A549 (cell line): ENCODE data around the gene DCAF5. TPM values are rescaled to one million over a fixed set of nuclear protein-coding genes. Genes with fewer than 3 reads are reported as not detected.

Experiments
- ATAC-seq, 2 experiments: fragments of 200-7000 bp in 1 of 2; fragments of >200 bp in 1 of 2; cut with Nextera tagmentation in 1 of 2; cut with Tn5 transposase in 1 of 2; 3 replicates each; pipeline versions ENCODE4 v1.8.0 to v1.9.1; 2018 to 2020; ENCODE audit warnings: mild to moderate bottlenecking in 1 of 2, moderate library complexity in 1 of 2
- CTCF ChIA-PET: fragments of 300-600 bp; sonication (Branson Sonifier 250); formaldehyde crosslinking; extraction: SDS; loops from one replicate; lab custom pipeline; 2021; ENCODE audit warnings: antibody characterized with exemption, inconsistent platforms; lab: Yijun Ruan, JAX
- POLR2A ChIA-PET: fragments of 350-600 bp; formaldehyde crosslinking; extraction: SDS; loops from one replicate; lab custom pipeline; 2021; ENCODE audit warnings: antibody characterized with exemption, inconsistent platforms; lab: Yijun Ruan, JAX
- DNase-seq, 2 experiments: peaks; one replicate each; pipeline versions ENCODE4 v3.0.0 to v3.0.0-alpha.2; 2011 to 2016; ENCODE audit warnings: low read depth in 1 of 2, low spot score in 1 of 2
- FAIRE-seq: peaks from 2 replicates; lab custom pipeline; 2011; peaks lifted over from hg19 to GRCh38; lab: Jason Lieb, UNC
- H3K27ac ChIP-seq, 2 experiments: fragments of >200 bp; sonication (Bioruptor Twin); formaldehyde crosslinking; 3 replicates each; pipeline ENCODE4 v1.5.1; 2016 to 2017
- H3K4me1 ChIP-seq: fragments of >200 bp; sonication (Bioruptor Twin); formaldehyde crosslinking; 3 replicates; pipeline ENCODE4 v1.6.1; 2016
- H3K4me2 ChIP-seq: fragments of >200 bp; sonication (Bioruptor Twin); formaldehyde crosslinking; 3 replicates; pipeline ENCODE4 v1.6.1; 2016
- H3K4me3 ChIP-seq: fragments of >200 bp; sonication (Bioruptor Twin); formaldehyde crosslinking; 3 replicates; pipeline ENCODE4 v1.5.1; 2016
- H3K9me3 ChIP-seq: fragments of >200 bp; sonication (Bioruptor Twin); formaldehyde crosslinking; 3 replicates; pipeline ENCODE4 v1.6.1; 2016
- CEBPB ChIP-seq, 2 experiments: fragments of >200 bp in 1 of 2; sonication (Bioruptor Twin) in 1 of 2; formaldehyde crosslinking in 1 of 2; IDR thresholded peaks; 2 replicates each; pipeline ENCODE4 v1.6.1; 2012 to 2016
- FOSL2 ChIP-seq, 2 experiments: fragments of 450-650 bp in 1 of 2; fragments of >200 bp in 1 of 2; sonication (Bioruptor Twin) in 1 of 2; formaldehyde crosslinking; IDR thresholded peaks; 2 replicates each; pipeline versions ENCODE4 v1.5.0 to v1.6.1; 2016 to 2020; ENCODE audit warnings: mild to moderate bottlenecking in 1 of 2, moderate library complexity in 1 of 2
- HEYL ChIP-seq: fragments of 250-450 bp; sonication (Bioruptor Pico); IDR thresholded peaks from 2 replicates; pipeline ENCODE4 v1.8.0; 2021; ENCODE audit warnings: mild to moderate bottlenecking, moderate library complexity
- RAD21 ChIP-seq, 2 experiments: fragments of >200 bp in 1 of 2; sonication (Bioruptor Twin) in 1 of 2; formaldehyde crosslinking in 1 of 2; IDR thresholded peaks in 1 of 2; conservative IDR thresholded peaks in 1 of 2; 2 replicates in 1 of 2; 3 replicates in 1 of 2; pipeline ENCODE4 v1.6.1; 2012 to 2018; ENCODE audit warnings: inconsistent platforms in 1 of 2
- SMC3 ChIP-seq: fragments of >200 bp; sonication (Bioruptor Twin); formaldehyde crosslinking; IDR thresholded peaks from 3 replicates; pipeline ENCODE4 v1.6.1; 2018; ENCODE audit warnings: inconsistent platforms
- TP53 ChIP-seq: fragments of 250-450 bp; sonication (Bioruptor Pico); IDR thresholded peaks from 2 replicates; pipeline ENCODE4 v1.5.0; 2021; ENCODE audit warnings: mild to moderate bottlenecking, moderate library complexity
- WGBS: methylation state at CpG from one replicate; pipeline ENCODE4 v1.1.6; 2017; ENCODE audit errors: missing lambda C conversion rate; 5-methylcytosine and 5-hydroxymethylcytosine counted together
- polyA plus RNA-seq, 4 experiments: library from polyadenylated mRNA; depleted of rRNA in 3 of 4; stranded (reverse); fragments of >200 nt; fragmentation: RNase III in 1 of 4; extraction: RNeasy Plus Mini Kit Qiagen cat#74134 plus additional on column Dnase treatment in 1 of 4; gene quantifications; 2 replicates in 3 of 4; 3 replicates in 1 of 4; pipeline ENCODE4 v1.2.3, GENCODE V29; 2011 to 2017
- TF ChIP-seq, protein P1 (sequence below): fragments of >200 bp; sonication (Bioruptor Twin); formaldehyde crosslinking; IDR thresholded peaks from 3 replicates; pipeline ENCODE4 v1.5.1; 2016
- TF ChIP-seq, protein P2 (sequence below): fragments of 200-600 bp; sonication (generic); IDR thresholded peaks from 2 replicates; pipeline ENCODE4 v1.6.1; 2016; ENCODE audit warnings: antibody characterized with exemption, mild to moderate bottlenecking, moderate library complexity

Gene DCAF5
- polyA plus RNA-seq, 2 of the 4 experiments (the other 2 are of a cell fraction) = 14.3 to 23.7 TPM

DNA sequence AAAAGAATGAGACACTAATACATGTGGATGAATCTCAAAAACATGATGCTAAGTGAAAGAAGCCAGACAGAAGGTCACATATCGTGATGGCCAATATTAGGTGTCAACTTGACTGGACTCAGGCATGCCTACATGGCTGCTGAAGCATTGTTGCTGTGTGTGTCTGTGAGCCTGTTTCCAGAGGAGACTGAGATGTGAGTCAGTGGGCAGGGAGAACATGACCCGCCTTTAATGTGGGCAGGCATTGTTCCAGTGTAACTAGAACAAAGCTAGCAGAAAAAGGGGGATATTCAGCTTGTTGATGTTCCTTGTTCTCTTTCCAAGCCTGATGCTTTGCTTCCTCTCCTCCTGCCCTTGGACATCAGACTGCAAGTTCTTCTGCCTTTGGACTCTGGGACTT is 47.6 kb downstream of the DCAF5 start:
- DNase-seq (no peak), FAIRE-seq (no peak), ATAC-seq (no peak)
- CTCF ChIA-PET = interaction anchor here (1.1 to 12.8 kb wide), 7 partner anchors 15 to 1222 kb away, joined by 3 to 233 read pairs (median 19); no protein-coding TSS in a partner anchor
- Histone ChIP-seq H3K4me3 (no peak overlapping the region), H3K4me1 (peaks cover 12% of the 10 kb centered on the region), H3K27ac (no peak overlapping the region), H3K4me2 (no peak overlapping the region), H3K9me3 (no peaks in the 10 kb centered on the region)
- 94% methylated on average over 2 of the region's 2 CpGs for WGBS
- POLR2A ChIA-PET = no interaction called here
- TF ChIP-seq, protein P1, sequence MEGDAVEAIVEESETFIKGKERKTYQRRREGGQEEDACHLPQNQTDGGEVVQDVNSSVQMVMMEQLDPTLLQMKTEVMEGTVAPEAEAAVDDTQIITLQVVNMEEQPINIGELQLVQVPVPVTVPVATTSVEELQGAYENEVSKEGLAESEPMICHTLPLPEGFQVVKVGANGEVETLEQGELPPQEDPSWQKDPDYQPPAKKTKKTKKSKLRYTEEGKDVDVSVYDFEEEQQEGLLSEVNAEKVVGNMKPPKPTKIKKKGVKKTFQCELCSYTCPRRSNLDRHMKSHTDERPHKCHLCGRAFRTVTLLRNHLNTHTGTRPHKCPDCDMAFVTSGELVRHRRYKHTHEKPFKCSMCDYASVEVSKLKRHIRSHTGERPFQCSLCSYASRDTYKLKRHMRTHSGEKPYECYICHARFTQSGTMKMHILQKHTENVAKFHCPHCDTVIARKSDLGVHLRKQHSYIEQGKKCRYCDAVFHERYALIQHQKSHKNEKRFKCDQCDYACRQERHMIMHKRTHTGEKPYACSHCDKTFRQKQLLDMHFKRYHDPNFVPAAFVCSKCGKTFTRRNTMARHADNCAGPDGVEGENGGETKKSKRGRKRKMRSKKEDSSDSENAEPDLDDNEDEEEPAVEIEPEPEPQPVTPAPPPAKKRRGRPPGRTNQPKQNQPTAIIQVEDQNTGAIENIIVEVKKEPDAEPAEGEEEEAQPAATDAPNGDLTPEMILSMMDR = no peak
- no peak for TF ChIP-seq HEYL (CRISPR knock-in tag)

DNA sequence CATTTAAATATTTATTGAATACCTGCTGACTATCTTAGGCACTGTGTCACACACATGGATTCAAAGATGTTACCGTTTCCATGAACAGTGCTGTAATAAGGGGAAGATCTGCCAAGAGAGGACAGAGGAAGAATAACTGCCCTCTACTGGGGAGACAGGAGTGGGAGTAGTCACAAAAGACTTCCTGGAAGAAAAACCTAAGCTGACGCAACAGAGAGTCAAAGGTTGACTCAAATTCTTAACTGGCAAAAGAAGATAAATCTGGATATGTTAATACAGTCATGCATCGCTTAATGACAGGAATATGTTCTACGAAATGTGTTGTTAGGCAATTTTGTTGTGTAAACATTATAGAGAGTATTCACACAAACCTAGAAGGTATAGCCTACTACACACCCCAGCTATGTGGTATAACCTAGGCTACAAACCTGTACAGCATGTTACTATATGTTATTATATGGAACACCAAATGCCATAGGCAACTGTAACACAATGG is 51.5 kb downstream of the DCAF5 start:
- ChIA-PET CTCF (interaction anchor here (0.6 to 12.8 kb wide), 15 partner anchors 11 to 1217 kb away, joined by 3 to 233 read pairs (median 4); no protein-coding TSS in a partner anchor), POLR2A (no interaction called here)
- no peak overlapping the region for H3K4me3 ChIP-seq
- WGBS = 17% methylated on average over 4 of the region's 4 CpGs
- FAIRE-seq (peak; percentile 67), ATAC-seq (peak; percentile 97 to 98), DNase-seq (peak; percentile 45 to 76)
- peak overlapping the region; percentile 65 for H3K27ac ChIP-seq
- no peaks in the 10 kb centered on the region for H3K9me3 ChIP-seq
- H3K4me1 ChIP-seq = peaks cover 18% of the 10 kb centered on the region
- H3K4me2 ChIP-seq = peak overlapping the region; percentile 24; the same call in 2 of the 3 replicates
- TF ChIP-seq FOSL2 (IDR thresholded peaks at IDR 0.05) = no peak
- TF ChIP-seq FOSL2 (CRISPR knock-in tag; IDR thresholded peaks at IDR 0.05) = 0 out of 2 replicates have a peak, but pooled peaks have one; percentile 9
- TF ChIP-seq CEBPB (IDR thresholded peaks at IDR 0.05) = peak; percentile 48 to 74; a peak in 3 of 4 replicates
- TF ChIP-seq, protein P1 = peak; percentile 81
- no peak for TF ChIP-seq TP53
- peak; percentile 74 for TF ChIP-seq SMC3
- TF ChIP-seq RAD21 (conservative IDR thresholded peaks at IDR 0.05 in 1 of 2, IDR thresholded peaks at IDR 0.05 in 1 of 2) = peak; percentile 65 to 70; a peak in 4 of 5 replicates
- TF ChIP-seq, all 56 proteins: peak for 5

DNA sequence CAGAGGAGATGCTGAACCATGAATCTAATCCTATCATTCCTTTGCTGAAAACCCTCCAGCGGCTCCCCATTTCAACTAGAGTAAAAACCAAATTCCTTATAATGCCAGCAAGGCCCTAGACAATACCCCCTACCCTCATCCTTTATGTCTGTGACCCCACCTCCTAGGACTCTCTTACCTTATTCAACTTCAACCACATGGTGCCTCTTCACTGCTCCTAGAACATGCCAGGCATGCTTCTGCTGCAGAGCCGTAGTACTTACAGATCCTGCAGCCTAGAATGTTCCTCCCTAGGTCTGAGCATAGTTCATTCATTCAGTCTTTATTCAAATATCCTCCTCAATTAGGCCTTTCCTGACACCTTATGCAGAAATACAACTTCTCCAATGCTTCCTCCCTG is 54.9 kb downstream of the DCAF5 start:
- TF ChIP-seq, protein P2, sequence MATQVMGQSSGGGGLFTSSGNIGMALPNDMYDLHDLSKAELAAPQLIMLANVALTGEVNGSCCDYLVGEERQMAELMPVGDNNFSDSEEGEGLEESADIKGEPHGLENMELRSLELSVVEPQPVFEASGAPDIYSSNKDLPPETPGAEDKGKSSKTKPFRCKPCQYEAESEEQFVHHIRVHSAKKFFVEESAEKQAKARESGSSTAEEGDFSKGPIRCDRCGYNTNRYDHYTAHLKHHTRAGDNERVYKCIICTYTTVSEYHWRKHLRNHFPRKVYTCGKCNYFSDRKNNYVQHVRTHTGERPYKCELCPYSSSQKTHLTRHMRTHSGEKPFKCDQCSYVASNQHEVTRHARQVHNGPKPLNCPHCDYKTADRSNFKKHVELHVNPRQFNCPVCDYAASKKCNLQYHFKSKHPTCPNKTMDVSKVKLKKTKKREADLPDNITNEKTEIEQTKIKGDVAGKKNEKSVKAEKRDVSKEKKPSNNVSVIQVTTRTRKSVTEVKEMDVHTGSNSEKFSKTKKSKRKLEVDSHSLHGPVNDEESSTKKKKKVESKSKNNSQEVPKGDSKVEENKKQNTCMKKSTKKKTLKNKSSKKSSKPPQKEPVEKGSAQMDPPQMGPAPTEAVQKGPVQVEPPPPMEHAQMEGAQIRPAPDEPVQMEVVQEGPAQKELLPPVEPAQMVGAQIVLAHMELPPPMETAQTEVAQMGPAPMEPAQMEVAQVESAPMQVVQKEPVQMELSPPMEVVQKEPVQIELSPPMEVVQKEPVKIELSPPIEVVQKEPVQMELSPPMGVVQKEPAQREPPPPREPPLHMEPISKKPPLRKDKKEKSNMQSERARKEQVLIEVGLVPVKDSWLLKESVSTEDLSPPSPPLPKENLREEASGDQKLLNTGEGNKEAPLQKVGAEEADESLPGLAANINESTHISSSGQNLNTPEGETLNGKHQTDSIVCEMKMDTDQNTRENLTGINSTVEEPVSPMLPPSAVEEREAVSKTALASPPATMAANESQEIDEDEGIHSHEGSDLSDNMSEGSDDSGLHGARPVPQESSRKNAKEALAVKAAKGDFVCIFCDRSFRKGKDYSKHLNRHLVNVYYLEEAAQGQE = no peak
- ChIA-PET POLR2A (no interaction called here), CTCF (interaction anchor here (1.2 to 5.4 kb wide), 7 partner anchors 8 to 235 kb away, joined by 3 to 29 read pairs (median 6); no protein-coding TSS in a partner anchor)
- Histone ChIP-seq H3K9me3 (no peaks in the 10 kb centered on the region), H3K4me2 (no peak overlapping the region), H3K27ac (no peak overlapping the region), H3K4me1 (peaks cover 35% of the 10 kb centered on the region), H3K4me3 (no peak overlapping the region)
- WGBS = 94% methylated on average over 2 of the region's 2 CpGs
- ATAC-seq (no peak), DNase-seq (no peak), FAIRE-seq (no peak)
